OCI-LY1 (cell line): Measurements from ENCODE around the gene CD4.

Source experiments
- H2AFZ ChIP-seq: fragments of 200-600 bp; sonication (generic), shearing (Covaris generic); 2 replicates; pipeline ENCODE4 v1.6.0; 2014; ENCODE audit warnings: antibody characterized with exemption, mild to moderate bottlenecking, low read length
- H3F3A ChIP-seq: fragments of 200-600 bp; sonication (generic), shearing (Covaris generic); 2 replicates; pipeline ENCODE4 v1.6.0; 2014; ENCODE audit warnings: mild to moderate bottlenecking, antibody characterized with exemption, low read length, moderate library complexity; ENCODE audit not compliant: insufficient read depth
- H3K27ac ChIP-seq: fragments of 200-600 bp; sonication (generic); 2 replicates; pipeline ENCODE4 v1.5.1; 2014; ENCODE audit warnings: low read length, mixed run types, mild to moderate bottlenecking, low read depth; ENCODE audit not compliant: poor library complexity, severe bottlenecking
- H3K27me3 ChIP-seq: fragments of 200-600 bp; sonication (generic); 2 replicates; pipeline ENCODE4 v1.6.0; 2014; ENCODE audit warnings: antibody characterized with exemption, mild to moderate bottlenecking, low read length, moderate library complexity; ENCODE audit not compliant: insufficient read depth
- H3K36me3 ChIP-seq: fragments of 200-600 bp; sonication (generic); 2 replicates; pipeline ENCODE4 v1.6.1; 2014; ENCODE audit warnings: mild to moderate bottlenecking, antibody characterized with exemption, low read length, moderate library complexity, mixed read lengths; ENCODE audit not compliant: insufficient read depth
- H3K4me1 ChIP-seq: fragments of 200-600 bp; sonication (generic); 2 replicates; pipeline ENCODE4 v1.5.1; 2014; ENCODE audit warnings: mild to moderate bottlenecking, low read length, moderate library complexity; ENCODE audit not compliant: insufficient read depth, severe bottlenecking
- H3K4me2 ChIP-seq: fragments of 200-600 bp; sonication (generic), shearing (Covaris generic); 2 replicates; pipeline ENCODE4 v1.6.1; 2014; ENCODE audit warnings: low read length
- H3K4me3 ChIP-seq: fragments of 200-600 bp; sonication (generic); 2 replicates; pipeline ENCODE4 v1.5.1; 2014; ENCODE audit warnings: low read length, low read depth, mild to moderate bottlenecking, mixed read lengths; ENCODE audit not compliant: poor library complexity, severe bottlenecking
- H3K79me2 ChIP-seq: fragments of 200-600 bp; shearing (Covaris generic); 2 replicates; pipeline ENCODE4 v1.6.1; 2016; ENCODE audit warnings: mixed run types, low read length, mixed read lengths; ENCODE audit not compliant: insufficient read depth
- H3K9ac ChIP-seq: fragments of 200-600 bp; sonication (generic), shearing (Covaris generic); 2 replicates; pipeline ENCODE4 v1.6.1; 2014; ENCODE audit warnings: mild to moderate bottlenecking, low read length, mixed read lengths
- H3K9me2 ChIP-seq: fragments of 200-600 bp; sonication (generic), shearing (Covaris generic); 2 replicates; pipeline ENCODE4 v1.6.1; 2014; ENCODE audit warnings: low read depth, mild to moderate bottlenecking, low read length, mixed read lengths
- H3K9me3 ChIP-seq: fragments of 200-600 bp; shearing (Covaris generic); 2 replicates; pipeline ENCODE4 v1.6.1; 2014; ENCODE audit warnings: low read length, mixed read lengths
- H4K20me1 ChIP-seq: fragments of 200-600 bp; sonication (generic), shearing (Covaris generic); 2 replicates; pipeline ENCODE4 v1.6.0; 2016; ENCODE audit warnings: mild to moderate bottlenecking, low read length; ENCODE audit not compliant: insufficient read depth
- CTCF ChIP-seq: fragments of 200-600 bp; sonication (generic), shearing (Covaris generic); IDR thresholded peaks from 2 replicates; pipeline ENCODE4 v1.5.1; 2017; ENCODE audit warnings: mild to moderate bottlenecking, antibody characterized with exemption, low read length, moderate library complexity, mixed read lengths
- EZH2 ChIP-seq: fragments of 200-600 bp; sonication (generic), shearing (Covaris generic); IDR thresholded peaks from 2 replicates; pipeline ENCODE4 v1.8.0; 2017; ENCODE audit warnings: borderline replicate concordance, mixed run types, mild to moderate bottlenecking, antibody characterized with exemption, low read length, moderate library complexity, mixed read lengths

CD4 gene

DNA sequence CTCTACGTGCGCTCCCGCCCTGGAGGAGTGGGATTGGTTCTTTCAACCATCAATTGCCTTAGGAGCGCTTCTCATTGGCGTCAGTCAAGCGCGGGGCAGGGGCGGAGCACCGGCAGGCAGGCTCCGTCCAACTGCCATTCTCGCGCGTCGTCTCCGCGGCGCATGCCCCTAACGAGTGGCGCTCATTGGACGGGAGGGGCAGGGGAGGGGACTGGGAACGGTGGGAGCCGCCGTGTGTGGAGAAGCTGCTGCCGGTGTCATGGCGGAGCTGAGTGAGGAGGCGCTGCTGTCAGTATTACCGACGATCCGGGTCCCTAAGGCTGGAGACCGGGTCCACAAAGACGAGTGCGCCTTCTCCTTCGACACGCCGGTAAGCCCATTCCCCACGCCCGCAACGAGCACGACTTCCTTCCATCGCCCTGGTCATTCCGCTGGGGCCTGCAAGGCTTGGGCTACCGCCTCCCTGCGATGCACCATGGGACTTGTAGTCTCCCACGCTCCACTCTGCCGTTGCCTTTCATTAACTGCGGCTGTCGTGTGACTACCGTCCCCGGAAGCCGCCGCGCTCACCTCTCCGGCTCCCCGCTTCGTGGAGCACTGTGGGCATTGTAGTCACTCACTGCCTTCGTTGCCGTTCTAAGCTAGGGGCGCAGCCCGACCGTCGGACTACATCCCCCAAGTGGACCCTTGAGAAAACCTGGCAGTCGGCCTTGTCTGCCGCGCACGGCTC, 62.8 kb downstream of the CD4 start, which contains the start of gene USP5:
TSS of gene USP5 (plus strand) at position 230 of the 730 bp plus-strand sequence. CDS start at position 260, 30 bp downstream.
- H3K27ac ChIP-seq: peak within 1 kb of the TSS; percentile 83
- peaks cover 51% of the 10 kb centered on the region for H3K36me3 ChIP-seq
- no peaks in the 10 kb centered on the region for H3K9me2 ChIP-seq
- TF ChIP-seq EZH2 (no peak), CTCF (no peak)
- H3K4me3 ChIP-seq: peak within 1 kb of the TSS; percentile 80
- H2AFZ ChIP-seq: no peak within 1 kb of the TSS
- peaks cover 20% of the 10 kb centered on the region for H3K79me2 ChIP-seq
- H3K9me3 ChIP-seq: no peaks in the 10 kb centered on the region
- peak within 1 kb of the TSS; percentile 93 for H3K9ac ChIP-seq
- H3K4me2 ChIP-seq: peak within 1 kb of the TSS; percentile 94
- H4K20me1 ChIP-seq: no peaks in the 10 kb centered on the region
- H3K27me3 ChIP-seq: no peaks in the 10 kb centered on the region
- no peaks in the 10 kb centered on the region for H3F3A ChIP-seq
- H3K4me1 ChIP-seq: peaks cover 36% of the 10 kb centered on the region

DNA sequence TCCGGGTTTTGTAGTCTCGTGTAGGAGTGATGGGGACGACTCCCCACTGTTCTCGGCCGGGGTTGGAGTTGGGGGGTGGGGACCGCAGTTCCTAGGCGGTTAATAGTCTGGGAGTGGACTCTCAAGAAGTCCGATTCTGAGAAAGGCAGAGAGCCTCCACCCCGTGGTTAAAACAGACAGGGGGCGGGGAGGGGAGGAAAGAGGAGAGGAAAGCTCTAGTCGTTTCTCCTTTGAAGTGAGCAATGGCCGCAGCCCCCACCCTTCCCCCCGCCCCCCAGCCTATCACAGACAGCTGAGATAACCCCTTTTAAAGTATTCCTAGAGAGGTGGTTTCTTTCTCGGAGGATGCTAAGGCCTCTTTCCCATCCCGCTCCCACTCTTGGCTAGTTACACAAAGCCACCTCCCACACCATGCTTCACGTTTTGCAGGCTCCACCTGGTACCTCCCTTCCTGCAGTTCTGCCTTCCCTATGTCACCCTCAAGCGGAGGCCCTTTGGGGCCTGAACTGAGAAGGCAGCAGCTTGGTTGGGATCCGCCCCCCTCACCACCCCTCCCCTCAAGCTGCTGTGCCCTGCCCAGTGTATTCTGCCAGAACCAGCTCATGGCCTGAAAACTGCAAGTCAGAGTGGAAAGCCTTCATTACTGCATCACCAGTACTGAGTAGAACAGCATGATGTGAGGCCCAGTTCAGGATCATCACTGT, 63.5 kb downstream of the CD4 start:
- peaks cover 51% of the 10 kb centered on the region for H3K36me3 ChIP-seq
- H3F3A ChIP-seq: no peaks in the 10 kb centered on the region
- H2AFZ ChIP-seq: no peak overlapping the region
- H3K4me3 ChIP-seq: peak overlapping the region; percentile 80
- no peaks in the 10 kb centered on the region for H3K9me2 ChIP-seq
- H3K9me3 ChIP-seq: no peaks in the 10 kb centered on the region
- peaks cover 36% of the 10 kb centered on the region for H3K4me1 ChIP-seq
- peak overlapping the region; percentile 65 for H3K9ac ChIP-seq
- peak overlapping the region; percentile 64 for H3K27ac ChIP-seq
- H3K79me2 ChIP-seq: peaks cover 20% of the 10 kb centered on the region
- H3K4me2 ChIP-seq: peak overlapping the region; percentile 94
- H3K27me3 ChIP-seq: no peaks in the 10 kb centered on the region
- no peaks in the 10 kb centered on the region for H4K20me1 ChIP-seq
- TF ChIP-seq EZH2 (no peak), CTCF (no peak)

DNA sequence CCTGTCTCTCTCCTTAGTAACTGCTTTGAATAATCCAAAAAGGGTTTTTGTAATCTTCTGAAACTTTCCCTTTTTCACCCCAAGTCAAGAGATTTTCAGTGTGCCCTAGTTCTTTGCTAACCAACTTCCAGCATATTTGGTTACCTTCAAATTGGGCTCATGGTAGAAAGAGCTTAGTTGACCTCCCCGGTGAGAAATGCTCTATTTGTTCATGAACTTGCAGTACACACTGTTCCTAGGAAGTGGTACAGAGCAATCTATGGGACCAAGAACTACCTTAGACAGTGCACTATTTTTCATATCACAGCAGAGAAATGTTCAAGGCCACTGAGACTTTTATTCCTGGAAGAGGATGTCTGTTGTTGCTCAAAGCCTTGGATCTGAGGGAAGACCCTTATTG, 64.3 kb downstream of the CD4 start:
- Histone ChIP-seq H3K27me3 (no peaks in the 10 kb centered on the region), H2AFZ (no peak overlapping the region), H3K9me3 (no peaks in the 10 kb centered on the region), H3K27ac (peak overlapping the region; percentile 64), H3K9me2 (no peaks in the 10 kb centered on the region), H3K9ac (peak overlapping the region; percentile 65), H3K4me1 (peaks cover 36% of the 10 kb centered on the region), H3F3A (no peaks in the 10 kb centered on the region), H3K36me3 (peaks cover 51% of the 10 kb centered on the region), H3K4me3 (peak overlapping the region; percentile 80), H3K79me2 (peaks cover 20% of the 10 kb centered on the region), H3K4me2 (peak overlapping the region; percentile 94), H4K20me1 (no peaks in the 10 kb centered on the region)
- TF ChIP-seq CTCF (no peak), EZH2 (no peak)
